Measurements from ENCODE around the gene ITPR1. TPM values are rescaled to one million over a fixed set of nuclear protein-coding genes. Genes with fewer than 3 reads are reported as not detected.

Gene ITPR1
- total and polyA plus RNA-seq, 2 of the 4 experiments (the other 2 are of a cell fraction), result 1.8 to 5.7 TPM

GRCh38 chr3:4772171-4772804 is 279.1 kb downstream of the ITPR1 start:
- dilution Hi-C loops (cut with HindIII; ENCODE audit: low sequenced_read_pairs, unreplicated experiment), result no loop called here

More at GRCh38 chr3:4772171-4772804, 279.1 kb downstream of the ITPR1 start:
- H3K4ac ChIP-seq (ENCODE audit: low read depth, low read length), result no peak overlapping the region
- peaks cover 4% of the 10 kb centered on the region; the same call in 1 of the 2 replicates for H3K4me1 ChIP-seq (ENCODE audit: control insufficient read depth, insufficient read depth, low read length)
- H3K23ac ChIP-seq (ENCODE audit: low read depth, low read length), result no peak overlapping the region
- H3K4me3 ChIP-seq (ENCODE audit: insufficient read depth, low read depth, low read length), result no peak overlapping the region
- no peak overlapping the region for H2AFZ ChIP-seq (replicated peaks; ENCODE audit: low read length, poor library complexity)
- intact Hi-C loops (cut with micrococcal nuclease), result no loop called here
- H3K4me2 ChIP-seq (ENCODE audit: low read depth, low read length), result no peak overlapping the region
- H3K9me3 ChIP-seq (ENCODE audit: control insufficient read depth, insufficient read depth, low read length), result no peaks in the 10 kb centered on the region
- H3K27ac ChIP-seq (ENCODE audit: insufficient read depth, low read length), result no peak overlapping the region
- CTCF ChIA-PET, result no interaction called here
- H3K9ac ChIP-seq (ENCODE audit: low read depth, low read length), result no peak overlapping the region
- no TSS peak for BruUV-seq (replicated peaks)
- H2BK5ac ChIP-seq (ENCODE audit: low read depth, low read length, poor library complexity, severe bottlenecking), result no peak overlapping the region
- H3K27me3 ChIP-seq (ENCODE audit: control insufficient read depth, insufficient read depth, low read length), result no peaks in the 10 kb centered on the region
- DNase-seq (peak; percentile 68), ATAC-seq (ENCODE audit: low read depth) (peak; percentile 91)
- POLR2A ChIA-PET (ENCODE audit: unreplicated experiment), result no interaction called here
- H3K79me1 ChIP-seq (ENCODE audit: low read depth in 1 of 2, low read length in 2 of 2), result no peaks in the 10 kb centered on the region
- H2BK120ac ChIP-seq (ENCODE audit: low read depth, low read length), result no peak overlapping the region
- no peak overlapping the region for H4K5ac ChIP-seq (ENCODE audit: low read depth, low read length)
- H4K8ac ChIP-seq (ENCODE audit: low read depth in 2 of 2, low read length in 2 of 2), result no peak overlapping the region
- no peak overlapping the region for H2BK15ac ChIP-seq (ENCODE audit: low read depth, low read length)
- no peak overlapping the region for H2AK9ac ChIP-seq (replicated peaks; ENCODE audit: low read depth, low read length, poor library complexity)
- H2AK5ac ChIP-seq (ENCODE audit: low read depth, low read length), result no peak overlapping the region
- in situ Hi-C loops (cut with MboI; ENCODE audit: low sequenced_read_pairs), result no loop called here
- no peaks in the 10 kb centered on the region for H4K20me1 ChIP-seq (ENCODE audit: insufficient read depth, low read length)
- H2BK20ac ChIP-seq (ENCODE audit: low read depth, low read length), result no peak overlapping the region
- no peaks in the 10 kb centered on the region for H3K36me3 ChIP-seq (ENCODE audit: control insufficient read depth, insufficient read depth, low read length)
- H4K91ac ChIP-seq (ENCODE audit: insufficient read depth, low read depth, low read length), result no peak overlapping the region
- 29% methylated on average over 1 of the region's 4 CpGs; no CpG with 5 or more reads in 1 of the 2 experiments for WGBS, 2 experiments (ENCODE audit: extremely low coverage in 2 of 2, insufficient read length in 1 of 2)
- H3K18ac ChIP-seq (ENCODE audit: low read depth, low read length), result no peak overlapping the region
- TF ChIP-seq SMC3 (IDR thresholded peaks at IDR 0.05; ENCODE audit: low read depth, low read length) (no peak), RCOR1 (IDR thresholded peaks at IDR 0.05; ENCODE audit: insufficient replicate concordance, low read length) (no peak), BHLHE40 (IDR thresholded peaks at IDR 0.05; ENCODE audit: low read depth, low read length) (peak; percentile 33; the same call in 1 of the 2 replicates), RFX5 (IDR thresholded peaks at IDR 0.05; ENCODE audit: low read depth, low read length) (no peak), CEBPB (IDR thresholded peaks at IDR 0.05; ENCODE audit: low read depth, low read length) (no peak)
- H3K9me1 ChIP-seq (ENCODE audit: insufficient read depth, low read length), result no peaks in the 10 kb centered on the region
- no peak overlapping the region for H3K56ac ChIP-seq (ENCODE audit: extremely low read depth, insufficient read depth, low read length)
- H3K14ac ChIP-seq (replicated peaks; ENCODE audit: low read depth, low read length), result no peak overlapping the region
